Ascending aorta (tissue), 2 donors: Measurements from ENCODE around the gene PREPL. TPM values are rescaled to one million over a fixed set of nuclear protein-coding genes. Genes with fewer than 3 reads are reported as not detected.
"Not testable (repeated sequence)": the region's sequence is repeated elsewhere in the genome, so short reads cannot be mapped to it uniquely, and the experiment has no call there.

Experiments used
- DNase-seq, 2 donors: peaks; one replicate each; pipeline ENCODE4 v3.0.0-alpha.2; 2019; ENCODE audit warnings: low spot score in 2 of 2
- H3K27ac ChIP-seq, 2 donors: fragments of 200-600 bp; sonication (generic); one replicate each; pipeline ENCODE4 v1.5.1; 2016 to 2017; ENCODE audit warnings: mild to moderate bottlenecking in 1 of 2
- H3K27me3 ChIP-seq: fragments of 200-600 bp; sonication (generic); one replicate; pipeline ENCODE4 v1.5.1; 2017
- H3K36me3 ChIP-seq, 2 donors: fragments of 200-600 bp; sonication (generic); one replicate each; pipeline ENCODE4 v1.5.1; 2016
- H3K4me1 ChIP-seq, 2 donors: fragments of 200-600 bp; sonication (generic); one replicate each; pipeline ENCODE4 v1.5.1; 2016 to 2017; ENCODE audit warnings: mild to moderate bottlenecking in 1 of 2
- H3K4me3 ChIP-seq, 2 donors: fragments of 200-600 bp; sonication (generic); one replicate each; pipeline ENCODE4 v1.5.1; 2016 to 2017; ENCODE audit warnings: mild to moderate bottlenecking in 1 of 2
- H3K9me3 ChIP-seq, 2 donors: fragments of 200-600 bp; sonication (generic); one replicate each; pipeline ENCODE4 v1.5.1; 2016
- CTCF ChIP-seq, 3 experiments: fragments of 200-600 bp in 2 of 3; fragments of 450-650 bp in 1 of 3; sonication (generic) in 2 of 3; IDR thresholded peaks; one replicate each; pipeline ENCODE4 v1.5.1; 2016 to 2019; ENCODE audit warnings: antibody characterized with exemption in 3 of 3, mild to moderate bottlenecking in 1 of 3, moderate library complexity in 1 of 3
- intact Hi-C: fragments of 100-400 bp; cut with DNase I; formaldehyde crosslinking; loops from one replicate; pipeline ENCODE4 v1.15.1; 2023
- total RNA-seq: library from RNA; depleted of rRNA; stranded (reverse); fragments of >200 nt; gene quantifications from one replicate; pipeline ENCODE4 v1.1.0, GENCODE V29; 2016

Gene PREPL
- total RNA-seq, 1 donor from 2014 or later = 22.6 TPM

DNA sequence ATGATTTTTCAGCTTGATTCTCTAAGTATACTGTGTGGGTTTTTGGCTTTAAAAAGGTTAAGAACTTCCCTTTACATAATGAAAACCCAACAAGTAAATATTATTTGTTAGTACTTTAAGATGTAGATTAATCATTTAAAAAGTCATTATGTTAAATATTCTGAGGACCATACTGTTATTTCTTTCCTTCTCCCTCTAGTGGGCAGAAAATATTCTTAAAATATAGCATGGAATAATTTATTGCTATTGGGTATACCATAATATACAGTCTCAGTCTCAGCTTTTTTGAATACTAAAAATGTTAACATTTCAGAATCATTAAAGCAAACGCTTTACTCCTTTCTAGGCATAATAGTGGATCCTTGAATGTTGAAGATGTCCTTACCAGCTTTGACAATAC lies 28.6 kb upstream of the PREPL start:
- no peaks in the 10 kb centered on the region for H3K27me3 ChIP-seq
- TF ChIP-seq CTCF (IDR thresholded peaks at IDR 0.05) = peak in 1 of 3 experiments; percentile 12
- no peak overlapping the region for H3K4me3 ChIP-seq
- intact Hi-C loops = loop anchor here (2.0 kb wide), 1 partner anchor 565 kb away; no protein-coding TSS in a partner anchor
- no peak overlapping the region for H3K27ac ChIP-seq
- H3K9me3 ChIP-seq = peaks cover 0 to 7% of the 10 kb centered on the region in 2 donors
- H3K36me3 ChIP-seq = no peaks in the 10 kb centered on the region
- DNase-seq = no peak
- H3K4me1 ChIP-seq = no peaks in the 10 kb centered on the region

- H3K36me3 ChIP-seq = no peaks in the 10 kb centered on the region
- no peaks in the 10 kb centered on the region for H3K27me3 ChIP-seq
- DNase-seq = no peak
- no peak overlapping the region for H3K27ac ChIP-seq
- H3K9me3 ChIP-seq = peaks cover 0 to 7% of the 10 kb centered on the region in 2 donors
- intact Hi-C loops = loop anchor here (2.0 kb wide), 1 partner anchor 566 kb away; no protein-coding TSS in a partner anchor
- H3K4me3 ChIP-seq = no peak overlapping the region
- H3K4me1 ChIP-seq = no peaks in the 10 kb centered on the region
- TF ChIP-seq CTCF (IDR thresholded peaks at IDR 0.05) = no peak
Observed at GRCh38 chr2:44388877-44389276, 27.6 kb upstream of the PREPL start.

DNA sequence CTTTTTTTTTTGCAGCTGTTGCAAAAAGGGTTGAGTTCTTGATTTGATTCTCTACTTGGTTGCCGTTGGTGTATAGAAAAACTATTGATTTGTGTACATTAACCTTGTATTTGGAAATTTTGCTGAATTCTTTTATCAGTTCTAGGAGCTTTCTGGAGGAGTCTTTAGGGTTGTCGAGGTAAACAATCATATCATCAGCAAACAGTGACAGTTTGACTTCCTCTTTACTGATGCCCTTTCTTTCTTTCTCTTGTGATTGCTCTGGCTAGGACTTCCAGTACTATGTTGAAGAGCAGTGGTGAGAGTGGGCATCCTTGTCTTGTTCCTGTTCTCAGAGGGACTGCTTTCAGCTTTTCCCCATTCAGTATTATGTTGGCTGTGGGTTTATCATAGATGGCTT lies 23.9 kb upstream of the PREPL start:
- H3K4me3 ChIP-seq, intact Hi-C loops, DNase-seq, H3K27ac ChIP-seq, H3K4me1 ChIP-seq, H3K36me3 ChIP-seq, H3K27me3 ChIP-seq, H3K9me3 ChIP-seq: not testable (repeated sequence)

GRCh38 chr2:44377486-44377885 lies 16.2 kb upstream of the PREPL start:
- Histone ChIP-seq H3K9me3 (no peaks in the 10 kb centered on the region), H3K4me3 (no peak overlapping the region), H3K27me3 (no peaks in the 10 kb centered on the region), H3K27ac (no peak overlapping the region), H3K4me1 (no peaks in the 10 kb centered on the region), H3K36me3 (peaks cover 0 to 2% of the 10 kb centered on the region in 2 donors)
- no peak for TF ChIP-seq CTCF (IDR thresholded peaks at IDR 0.05)
- no peak for DNase-seq
- intact Hi-C loops = no loop called here

GRCh38 chr2:44372246-44372645 lies 11.0 kb upstream of the PREPL start:
- intact Hi-C loops = no loop called here
- Histone ChIP-seq H3K4me3 (no peak overlapping the region), H3K27me3 (no peaks in the 10 kb centered on the region), H3K9me3 (peaks cover 0 to 11% of the 10 kb centered on the region in 2 donors), H3K36me3 (no peaks in the 10 kb centered on the region), H3K27ac (no peak overlapping the region), H3K4me1 (no peaks in the 10 kb centered on the region)
- TF ChIP-seq CTCF (IDR thresholded peaks at IDR 0.05) = no peak
- no peak for DNase-seq

- Histone ChIP-seq H3K27ac (no peak overlapping the region), H3K4me1 (no peaks in the 10 kb centered on the region), H3K4me3 (no peak overlapping the region), H3K36me3 (no peaks in the 10 kb centered on the region), H3K9me3 (peaks cover 0 to 11% of the 10 kb centered on the region in 2 donors), H3K27me3 (no peaks in the 10 kb centered on the region)
- intact Hi-C loops = no loop called here
- no peak for DNase-seq
- TF ChIP-seq CTCF (IDR thresholded peaks at IDR 0.05) = no peak
Observed at GRCh38 chr2:44371445-44371844, 10.2 kb upstream of the PREPL start.
